GM18502 (cell line): ENCODE measurements around the gene STRADB.
"Not testable (repeated sequence)": the region's sequence is repeated elsewhere in the genome, so short reads cannot be mapped to it uniquely, and the experiment has no call there.

Source experiments
- ATAC-seq: cut with Tn5 transposase; IDR thresholded peaks from one replicate; pipeline ENCODE4 v1.9.1; 2021; ENCODE audit warnings: mild to moderate bottlenecking; ENCODE audit not compliant: unreplicated experiment, poor library complexity

The STRADB gene

DNA sequence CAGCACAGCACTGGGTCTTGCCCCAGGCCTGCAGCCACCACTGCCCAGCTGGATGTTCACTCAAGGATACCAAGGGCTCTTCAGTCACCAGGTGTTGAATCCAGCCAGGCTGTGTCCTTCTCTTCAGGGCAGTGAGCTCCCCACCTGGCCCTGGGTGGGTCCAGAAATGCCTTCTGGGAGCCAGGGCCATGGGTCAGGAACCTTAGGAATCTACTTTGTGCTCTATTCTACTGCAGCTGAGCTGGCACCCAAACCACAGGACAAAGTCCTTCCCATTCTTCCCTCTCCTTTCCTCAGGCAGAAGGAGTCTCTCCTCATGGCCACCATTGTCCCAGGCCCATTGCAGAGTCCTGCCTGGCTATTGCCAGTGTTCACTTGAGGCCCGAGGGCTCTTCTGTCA is 13.0 kb downstream of the STRADB start:
- no peak for ATAC-seq

DNA sequence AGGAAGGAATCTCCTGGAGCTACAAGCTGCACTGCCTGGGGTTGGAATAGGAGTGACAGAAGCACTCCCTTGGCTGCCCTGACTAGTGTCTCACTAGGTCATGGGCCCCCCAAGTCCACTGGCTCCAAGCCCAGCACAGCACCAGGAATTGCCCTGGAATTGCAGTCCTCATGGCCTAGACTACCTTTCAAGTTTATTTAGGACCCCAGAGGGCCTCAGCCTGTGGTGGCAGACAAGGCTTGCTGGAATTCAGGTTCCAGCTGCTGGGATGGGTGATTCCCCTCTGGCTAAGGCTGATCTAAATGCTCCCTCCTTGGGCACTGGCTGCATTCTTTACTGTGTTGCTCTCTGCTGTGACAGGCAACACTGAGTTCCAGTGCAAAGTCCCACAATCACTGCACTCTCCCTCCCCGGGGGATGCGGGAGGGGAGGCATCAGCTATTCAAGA is 14.0 kb downstream of the STRADB start:
- ATAC-seq = no peak

DNA sequence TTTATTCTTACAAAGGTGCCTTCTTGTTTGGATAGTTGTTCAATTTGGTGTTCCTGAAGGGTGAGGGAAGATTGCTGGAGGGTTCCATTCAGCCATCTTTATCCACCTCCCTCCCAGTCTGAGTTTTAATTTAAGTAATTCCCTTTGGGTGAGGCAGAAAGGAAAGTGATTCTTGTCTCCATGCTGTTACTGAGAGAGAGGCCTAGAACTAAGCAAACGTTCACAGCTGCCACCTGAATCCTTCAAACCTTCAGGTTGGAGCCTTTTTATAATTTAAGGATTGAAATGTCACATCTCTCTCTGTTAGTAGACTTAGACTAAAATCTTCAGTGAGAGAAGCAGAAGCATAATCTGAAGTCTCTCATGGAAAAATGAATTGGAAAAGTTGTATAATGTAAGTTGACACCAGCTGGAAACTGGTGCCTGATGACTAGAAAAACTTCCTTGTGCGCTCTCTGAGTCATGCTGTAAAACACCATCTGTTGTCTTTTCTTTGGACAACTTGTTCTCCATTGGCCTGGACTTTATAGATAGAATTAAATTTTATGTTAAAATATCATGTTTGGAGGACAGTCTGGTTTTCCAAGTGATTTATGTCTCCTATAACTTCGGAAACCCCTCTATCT is 14.6 kb downstream of the STRADB start:
- no peak for ATAC-seq

DNA sequence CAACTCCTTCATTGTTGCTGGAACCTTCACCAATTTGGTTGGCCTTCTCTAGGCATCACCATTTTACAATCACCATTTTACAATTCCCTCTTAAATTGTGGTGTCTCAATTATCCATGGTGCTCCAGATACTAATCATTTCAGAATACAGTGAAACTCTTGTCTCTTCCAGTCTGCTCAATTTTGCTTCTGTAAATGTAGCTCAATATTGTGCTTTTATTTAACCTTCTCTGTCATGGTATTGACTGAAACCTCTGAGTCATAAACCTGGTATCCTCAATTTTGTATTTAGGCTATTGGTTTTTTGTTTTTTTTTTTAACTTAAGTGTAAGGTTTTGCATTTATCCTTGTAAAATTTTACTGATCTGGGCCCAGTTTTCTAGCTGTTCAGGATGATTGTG is 16.1 kb downstream of the STRADB start:
- no peak for ATAC-seq

DNA sequence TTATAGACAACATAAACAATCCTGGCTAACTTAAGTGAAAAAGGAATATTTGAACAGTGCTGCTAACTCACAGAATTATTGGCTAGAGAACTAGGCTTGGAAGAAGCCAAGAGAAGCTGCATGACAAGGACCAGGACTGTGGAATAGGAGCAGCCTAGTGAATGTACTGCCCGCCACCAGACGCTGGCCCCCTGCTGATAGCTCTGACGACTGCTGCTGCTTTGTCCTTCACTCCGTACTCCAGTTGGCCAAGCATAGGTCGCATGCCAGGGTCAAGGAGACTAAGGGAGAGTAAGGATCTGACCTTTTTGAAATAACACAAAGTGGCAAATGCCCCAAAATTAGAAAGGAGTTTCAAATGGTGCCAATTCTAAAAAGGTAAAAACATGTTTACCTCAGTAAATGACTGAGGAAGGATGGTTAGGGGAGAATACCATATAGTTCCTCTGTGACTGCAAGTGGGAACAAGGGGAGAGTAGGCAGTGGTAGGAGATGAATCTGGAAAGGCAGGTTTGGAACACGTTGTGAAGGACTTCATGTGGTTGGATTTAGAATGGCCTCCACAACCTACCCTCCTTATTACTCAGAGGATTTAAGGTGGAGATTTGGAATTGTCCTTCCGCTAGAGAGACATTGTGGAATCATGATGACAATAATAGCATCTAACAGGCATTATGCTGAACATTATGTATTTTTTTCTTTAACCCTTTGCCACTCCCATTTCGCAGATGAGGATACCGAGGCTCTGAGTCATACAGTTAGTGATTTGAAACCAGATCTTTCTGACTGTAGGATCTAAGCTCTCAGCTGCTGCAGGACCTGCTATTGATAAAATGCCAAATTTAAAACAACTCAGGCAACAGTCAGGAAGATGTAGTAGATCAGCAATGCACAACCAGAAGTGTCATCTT is 19.5 kb downstream of the STRADB start:
- ATAC-seq = no peak

DNA sequence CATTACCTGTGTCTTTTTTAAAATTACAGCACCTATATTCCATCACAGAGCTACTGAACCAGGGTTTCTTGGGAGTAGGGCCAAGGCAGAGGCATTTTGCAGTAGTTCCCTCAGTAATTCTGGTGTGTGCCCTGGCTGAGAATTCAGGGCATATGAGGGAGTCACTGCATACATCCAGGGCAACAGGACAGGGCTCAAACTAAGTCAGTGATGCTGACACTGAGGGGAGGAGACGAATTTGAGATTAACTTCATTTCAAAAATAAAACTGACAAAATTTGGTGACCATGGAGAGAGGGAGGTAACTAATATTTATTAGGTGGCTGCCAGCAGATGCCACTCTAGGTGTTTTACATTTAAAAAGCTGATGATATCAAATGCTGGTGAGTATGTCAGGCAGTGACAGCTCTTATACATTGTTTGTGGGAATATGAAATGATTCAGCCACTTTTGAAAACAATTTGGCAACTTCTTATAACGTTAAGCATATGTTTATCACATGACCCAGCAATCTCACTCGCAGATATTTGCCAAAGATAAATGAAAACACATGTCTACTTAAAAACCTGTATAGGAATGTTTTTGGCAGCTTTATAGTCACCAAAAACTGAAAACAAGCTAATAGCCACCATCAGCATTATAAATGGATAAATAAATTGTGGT is 20.3 kb downstream of the STRADB start:
- ATAC-seq = no peak

DNA sequence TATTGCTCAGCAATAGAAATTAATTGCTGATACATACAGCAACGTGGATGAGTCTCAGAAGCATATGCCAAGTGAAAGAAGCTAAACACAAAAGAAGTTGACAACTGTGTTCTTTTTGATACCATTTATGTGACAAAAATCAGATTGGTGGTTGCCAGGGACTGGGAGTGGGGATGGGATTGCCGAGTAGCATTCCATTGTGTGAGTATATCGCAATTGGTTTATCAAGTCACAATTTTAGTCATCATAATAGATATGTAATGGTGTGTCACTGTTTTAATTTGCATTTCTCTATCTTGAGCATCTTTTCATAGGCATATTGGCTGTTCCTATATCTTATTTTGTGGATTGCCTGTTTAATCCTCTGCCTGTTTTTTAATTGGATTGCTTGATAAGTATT is 20.9 kb downstream of the STRADB start:
- ATAC-seq = no peak

DNA sequence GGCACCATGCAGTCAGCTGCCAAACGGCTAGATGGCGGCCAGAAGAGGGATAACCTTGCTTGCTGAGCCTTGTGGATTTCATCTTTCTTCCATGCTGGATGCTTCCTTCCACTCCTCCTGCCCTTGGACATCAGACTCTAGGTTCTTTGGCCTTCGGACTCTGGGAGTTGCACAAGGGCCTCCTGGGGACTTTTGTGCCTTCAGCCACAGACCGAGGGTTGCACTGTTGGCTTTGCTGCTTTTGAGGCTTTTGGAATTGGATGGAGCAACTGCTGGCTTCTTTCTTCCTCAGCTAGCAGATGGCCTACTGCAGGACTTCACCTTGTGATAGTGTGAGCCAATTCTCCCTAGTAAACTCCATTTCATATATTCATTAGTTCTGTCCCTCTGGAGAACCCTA is 31.0 kb downstream of the STRADB start:
- ATAC-seq = no peak

DNA sequence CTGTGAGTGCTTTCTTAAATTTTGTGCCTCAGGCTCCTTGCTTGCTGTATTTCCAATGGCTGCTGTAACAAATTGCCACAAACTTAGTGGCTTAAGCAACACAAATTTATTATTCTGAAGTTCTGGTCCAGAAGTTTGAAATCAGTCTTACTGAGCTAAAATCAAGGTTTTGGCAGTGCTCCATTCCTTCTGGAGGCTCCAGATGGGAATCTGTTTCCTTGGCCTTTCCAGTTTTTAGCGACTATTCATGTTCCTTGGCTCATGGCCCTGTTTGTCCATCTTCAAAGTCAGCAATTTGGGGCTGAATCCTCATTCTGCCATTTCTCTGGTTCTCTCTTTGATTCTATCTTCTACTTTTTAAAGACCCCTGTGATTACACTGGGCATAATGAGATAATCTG is 31.8 kb downstream of the STRADB start:
- ATAC-seq = no peak

DNA sequence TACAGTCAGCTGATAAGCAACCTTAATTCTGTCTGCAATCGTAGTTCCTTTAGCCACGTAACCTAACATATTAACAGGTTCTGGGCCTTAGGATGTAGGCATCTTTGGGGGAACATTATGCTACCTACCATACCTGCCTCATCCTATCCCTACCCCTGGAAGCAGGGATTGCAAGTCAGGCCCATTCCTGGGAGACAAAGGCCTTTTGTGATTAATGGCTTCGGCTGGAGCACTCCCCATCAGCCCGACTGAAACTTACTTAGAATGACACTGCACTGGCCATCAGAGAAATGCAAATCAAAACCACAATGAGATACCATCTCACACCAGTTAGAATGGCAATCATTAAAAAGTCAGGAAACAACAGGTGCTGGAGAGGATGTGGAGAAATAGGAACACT is 32.2 kb downstream of the STRADB start:
- not testable (repeated sequence) for ATAC-seq

DNA sequence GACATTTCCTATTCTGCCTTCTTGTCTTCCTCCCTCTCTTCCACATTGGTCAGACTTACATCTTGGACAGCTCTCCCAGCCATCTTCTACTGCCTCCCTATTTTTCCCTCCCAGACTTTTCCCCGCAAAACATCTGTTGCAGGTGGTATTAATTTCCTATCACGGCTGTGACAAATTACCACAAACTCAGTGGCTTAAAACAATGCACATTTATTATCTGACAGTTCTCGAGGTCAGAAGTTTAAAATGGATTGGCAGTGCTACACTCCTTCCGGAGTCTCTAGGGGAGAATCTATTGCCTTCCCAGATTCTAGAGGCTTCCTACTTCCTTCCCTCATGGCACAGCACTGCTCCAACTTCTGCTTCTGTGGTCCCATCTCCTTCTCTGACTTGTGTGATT is 33.3 kb downstream of the STRADB start:
- no peak for ATAC-seq

DNA sequence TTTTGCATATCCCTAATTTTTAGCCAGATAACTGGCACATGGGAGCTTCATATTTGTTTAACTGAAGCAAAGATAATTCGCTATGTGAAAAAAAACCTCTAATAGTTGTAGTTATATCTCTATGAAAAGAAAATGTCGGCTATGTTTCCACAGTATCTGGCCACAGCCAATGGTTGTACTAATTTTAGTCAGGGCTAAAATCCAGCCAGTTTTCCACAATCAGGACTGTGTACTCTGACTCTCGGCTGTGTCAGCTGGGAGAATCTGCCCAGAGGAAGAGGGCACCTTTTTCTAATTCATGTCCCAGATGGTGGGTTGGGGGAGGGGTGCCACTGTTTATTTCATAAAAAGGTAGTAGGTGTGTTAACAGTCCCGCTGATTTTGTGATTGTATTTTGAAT is 38.8 kb downstream of the STRADB start:
- ATAC-seq = no peak

DNA sequence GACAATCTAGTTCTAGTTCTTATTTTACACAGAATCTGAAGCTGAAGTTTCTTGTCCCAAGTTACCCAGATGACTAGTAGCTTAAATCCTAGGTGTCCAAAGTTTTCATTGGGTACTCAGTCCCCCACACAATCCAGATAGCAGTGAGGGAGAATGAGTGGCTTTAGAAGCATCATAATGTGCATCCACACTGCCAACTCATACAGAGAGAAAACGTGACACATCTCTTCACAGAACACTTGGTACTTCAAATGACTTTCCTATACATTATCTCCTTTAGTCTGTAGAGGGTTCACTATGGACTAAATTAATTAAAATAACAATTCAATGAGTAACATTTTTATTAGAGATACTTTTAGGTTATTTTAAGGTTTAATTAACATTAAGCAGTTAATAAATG is 45.2 kb downstream of the STRADB start:
- no peak for ATAC-seq

DNA sequence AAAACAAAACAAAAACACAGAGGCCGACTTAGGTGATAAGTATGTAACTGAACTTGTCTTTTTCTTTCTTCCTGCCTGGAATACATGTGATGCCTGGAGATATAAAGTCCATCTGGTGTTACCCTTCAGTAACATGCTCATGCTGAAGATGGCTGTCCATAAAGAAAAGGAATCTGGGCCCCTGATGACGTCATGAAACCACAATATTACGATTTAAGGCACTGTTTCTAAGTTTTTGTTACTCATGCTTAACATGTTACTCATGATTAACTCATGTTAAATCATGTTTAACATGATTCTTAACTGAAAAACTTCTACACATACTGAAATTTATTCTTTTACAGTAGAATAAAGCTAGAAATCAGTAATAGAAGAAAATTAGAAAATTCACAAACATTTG is 49.0 kb downstream of the STRADB start:
- no peak for ATAC-seq

DNA sequence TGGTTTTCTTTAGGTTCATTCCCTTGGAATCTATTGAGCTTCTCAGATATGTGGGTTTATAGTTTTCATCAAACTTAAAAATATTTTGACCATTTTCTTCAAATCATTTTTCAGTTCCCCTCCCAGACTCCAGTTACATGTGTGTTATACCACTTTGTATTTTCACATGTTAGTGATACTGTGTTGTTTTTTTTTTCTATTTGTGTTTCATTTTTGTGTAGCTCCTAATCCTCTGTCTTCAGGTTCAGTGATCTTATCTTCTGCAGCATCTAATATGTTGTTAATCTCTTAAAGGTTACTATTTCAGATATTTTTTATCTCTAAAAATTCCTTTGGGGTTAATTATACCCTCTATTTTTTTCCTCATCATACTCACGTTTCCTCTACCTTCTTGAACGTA is 51.2 kb downstream of the STRADB start:
- no peak for ATAC-seq

DNA sequence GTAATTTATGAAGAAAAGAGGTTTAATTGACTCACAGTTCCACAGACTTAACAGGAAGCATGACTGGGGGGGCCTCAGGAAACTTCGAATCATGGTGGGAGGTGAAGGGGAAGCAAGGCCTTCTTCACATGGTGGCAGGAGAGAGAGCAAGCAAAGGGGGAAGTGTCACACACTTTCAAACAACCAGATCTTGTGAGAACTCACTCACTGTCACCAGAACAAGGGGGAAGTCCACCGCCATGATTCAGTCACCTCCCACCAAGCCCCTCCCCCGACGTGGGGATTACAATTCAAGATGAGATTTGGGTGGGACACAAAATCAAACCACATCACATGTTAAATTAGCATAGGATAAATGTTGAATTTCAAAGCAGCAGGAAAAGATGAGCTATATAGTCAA is 56.2 kb downstream of the STRADB start:
- ATAC-seq = no peak

DNA sequence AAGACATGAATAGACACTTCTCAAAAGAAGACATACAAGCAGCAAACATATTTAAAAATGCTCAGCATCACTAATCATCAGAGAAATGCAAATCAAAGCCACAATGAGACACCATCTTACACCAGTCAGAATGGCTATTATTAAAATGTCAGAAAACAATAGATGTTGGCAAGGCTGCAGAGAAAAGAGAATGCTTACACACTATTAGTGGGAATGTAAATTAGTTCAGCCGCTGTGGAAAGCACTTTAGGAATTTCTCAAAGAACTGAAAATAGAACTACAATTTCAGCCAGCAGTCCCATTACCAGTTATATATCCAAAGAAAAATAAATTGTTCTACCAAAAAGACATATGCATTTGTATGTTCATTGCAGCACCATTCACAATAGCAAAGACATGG is 61.7 kb downstream of the STRADB start:
- no peak for ATAC-seq

DNA sequence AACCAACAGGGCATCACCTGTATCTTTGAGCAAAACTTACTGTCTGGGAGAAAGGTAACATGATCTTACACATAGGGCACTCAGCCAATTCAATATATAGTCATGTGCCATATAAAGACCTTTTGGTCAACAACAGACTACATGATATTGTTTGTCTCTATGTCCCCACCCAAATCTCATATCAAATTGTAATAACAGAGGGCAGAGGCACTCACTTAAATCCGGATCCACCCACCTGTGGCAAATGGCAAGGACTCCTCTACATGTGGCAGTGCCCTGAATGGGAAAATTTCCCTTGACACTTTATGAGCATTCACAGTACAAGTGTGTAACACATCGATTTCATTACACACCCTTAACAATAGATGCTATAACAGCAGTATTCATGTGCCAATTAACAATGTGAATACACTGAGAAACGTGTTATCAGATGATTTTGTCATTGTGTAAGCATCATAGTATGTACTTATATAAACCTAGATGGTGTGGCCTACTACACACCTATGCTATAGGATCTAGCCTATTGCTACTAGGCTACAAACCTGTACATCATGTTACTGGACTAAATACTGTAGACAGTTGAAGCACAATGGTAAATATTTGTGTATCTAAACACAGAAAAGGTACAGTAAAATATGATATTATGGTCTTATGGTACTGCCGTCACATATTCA is 64.2 kb downstream of the STRADB start:
- ATAC-seq = no peak

DNA sequence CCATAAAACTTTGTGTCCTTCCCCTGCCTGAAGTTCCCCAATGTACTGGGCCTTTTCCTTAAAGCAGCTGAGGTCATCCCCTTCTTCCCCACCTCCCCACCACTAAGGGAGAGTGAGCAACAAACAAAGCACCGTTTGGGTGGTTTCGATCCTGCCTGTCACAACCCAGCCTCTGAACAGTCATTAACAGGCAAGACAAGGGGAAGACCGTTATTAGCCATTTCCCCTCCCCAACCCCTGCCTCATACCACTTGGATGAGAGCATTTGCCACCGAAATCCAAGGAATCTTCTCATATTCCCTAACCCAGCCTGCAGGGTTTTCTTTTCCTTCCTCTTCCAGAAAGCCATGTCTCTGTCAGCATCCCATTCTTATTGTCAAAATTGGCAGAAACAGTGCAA is 65.6 kb downstream of the STRADB start:
- no peak for ATAC-seq

DNA sequence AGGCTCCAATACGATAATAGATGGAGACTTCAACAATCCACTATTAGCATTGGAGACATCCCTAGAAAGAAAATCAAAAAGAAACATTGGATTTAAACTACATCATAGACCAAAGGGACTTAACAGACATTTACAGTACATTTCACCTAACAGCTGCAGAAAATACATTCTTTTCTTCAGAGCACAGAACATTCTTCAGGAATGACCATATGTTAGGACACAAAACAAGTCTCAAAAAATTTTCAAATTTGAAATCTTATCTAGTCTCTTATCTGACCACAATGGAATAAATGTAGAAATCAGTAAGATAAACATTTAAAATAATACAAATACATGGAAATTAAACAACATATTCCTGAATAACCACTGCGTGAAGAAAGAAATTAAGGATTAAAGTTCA is 68.7 kb downstream of the STRADB start:
- ATAC-seq = no peak

DNA sequence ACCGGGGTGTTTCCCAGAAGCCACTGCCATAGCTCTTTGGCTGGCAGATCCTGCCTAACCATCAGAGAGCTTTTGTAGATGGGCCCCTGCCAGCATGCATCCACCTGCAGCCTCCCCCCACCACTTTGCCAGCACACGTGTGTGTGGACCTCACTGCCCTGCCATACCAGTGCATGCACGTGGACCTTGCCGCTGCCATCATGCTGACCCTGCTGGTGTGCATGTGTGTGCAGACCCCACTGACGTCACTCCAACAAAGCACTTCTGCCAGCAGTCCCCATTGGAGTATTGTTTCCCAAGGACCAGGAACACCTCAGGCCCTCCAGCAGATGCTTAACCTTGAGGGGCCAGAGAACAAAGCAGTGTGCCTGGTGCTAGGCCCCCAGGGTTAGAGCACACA is 71.4 kb downstream of the STRADB start:
- ATAC-seq = no peak
